SK-N-SH (cell line): ENCODE data around the gene UBE2G1.

Experiments used
- CHD2 ChIP-seq: fragments of 150-350 bp; IDR thresholded peaks from 2 replicates; pipeline ENCODE4 v1.6.1; 2018; ENCODE audit warnings: low read length; ENCODE audit not compliant: partially characterized antibody
- ELF1 ChIP-seq: IDR thresholded peaks from 2 replicates; pipeline ENCODE4 v1.4.0; 2012
- EZH2phosphoT487 ChIP-seq: fragments of 200-600 bp; sonication (generic); IDR thresholded peaks from 2 replicates; pipeline ENCODE4 v1.6.1; 2017; ENCODE audit warnings: low read depth, mixed run types, mild to moderate bottlenecking, antibody characterized with exemption, moderate library complexity, borderline replicate concordance
- FOSL2 ChIP-seq: IDR thresholded peaks from 2 replicates; pipeline ENCODE4 v1.4.0; 2012; ENCODE audit warnings: low read depth, mild to moderate bottlenecking, moderate library complexity, borderline replicate concordance
- FOXJ3 ChIP-seq: sonication (generic); formaldehyde crosslinking; IDR thresholded peaks from 2 replicates; pipeline ENCODE4 v1.5.1; 2020; ENCODE audit warnings: mild to moderate bottlenecking, missing genetic modification reagents
- GATA2 ChIP-seq: sonication (generic); formaldehyde crosslinking; IDR thresholded peaks from 2 replicates; pipeline ENCODE4 v1.5.0; 2020; ENCODE audit warnings: mild to moderate bottlenecking, missing genetic modification reagents
- NFIC ChIP-seq: IDR thresholded peaks from 2 replicates; pipeline ENCODE4 v1.4.0; 2012; ENCODE audit warnings: borderline replicate concordance
- POLR2AphosphoS5 ChIP-seq: IDR thresholded peaks from 2 replicates; pipeline ENCODE4 v1.6.1; 2012; ENCODE audit warnings: low read depth, low read length
- RAD21 ChIP-seq: IDR thresholded peaks from 2 replicates; pipeline ENCODE4 v1.6.1; 2012; ENCODE audit warnings: mild to moderate bottlenecking, low read length
- RCOR1 ChIP-seq: fragments of 150-350 bp; IDR thresholded peaks from 2 replicates; pipeline ENCODE4 v1.6.1; 2017; ENCODE audit warnings: antibody characterized with exemption, low read length
- RFX5 ChIP-seq: IDR thresholded peaks from 2 replicates; pipeline ENCODE4 v1.6.1; 2012; ENCODE audit warnings: mild to moderate bottlenecking, improper control_type of control experiment, low read length
- TAF1 ChIP-seq: IDR thresholded peaks from 2 replicates; pipeline ENCODE4 v1.6.1; 2012; ENCODE audit warnings: low read depth, mild to moderate bottlenecking, low read length, moderate library complexity, borderline replicate concordance
- ZBTB33 ChIP-seq: IDR thresholded peaks from 2 replicates; pipeline ENCODE4 v1.4.0; 2012; ENCODE audit warnings: low read depth, borderline replicate concordance
- TF ChIP-seq, protein P1 (sequence below): fragments of 200-600 bp; sonication (generic); IDR thresholded peaks from 2 replicates; pipeline ENCODE4 v1.6.1; 2017; ENCODE audit warnings: antibody characterized with exemption, mild to moderate bottlenecking, moderate library complexity

DNA sequence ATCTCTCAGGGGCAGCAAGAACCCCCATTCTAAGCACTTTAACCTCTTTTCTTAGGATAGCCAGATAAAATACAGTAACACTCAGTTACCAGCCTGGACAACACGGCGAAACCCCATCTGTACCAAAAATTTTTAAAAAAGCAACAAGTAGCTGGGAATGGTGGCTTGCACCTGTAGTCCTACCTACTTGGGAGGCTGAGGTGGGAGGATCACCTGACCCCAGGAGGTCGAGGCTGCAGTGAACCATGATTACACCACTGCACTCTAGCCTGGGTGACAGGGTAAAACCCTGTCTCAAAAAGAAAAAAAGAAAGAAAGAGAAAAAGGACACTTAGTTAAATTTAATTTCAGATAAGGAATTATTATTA is 28.6 kb upstream of the UBE2G1 start:
- TF ChIP-seq EZH2phosphoT487, result no peak
- TF ChIP-seq NFIC, result no peak
- no peak for TF ChIP-seq TAF1
- TF ChIP-seq, protein P1, sequence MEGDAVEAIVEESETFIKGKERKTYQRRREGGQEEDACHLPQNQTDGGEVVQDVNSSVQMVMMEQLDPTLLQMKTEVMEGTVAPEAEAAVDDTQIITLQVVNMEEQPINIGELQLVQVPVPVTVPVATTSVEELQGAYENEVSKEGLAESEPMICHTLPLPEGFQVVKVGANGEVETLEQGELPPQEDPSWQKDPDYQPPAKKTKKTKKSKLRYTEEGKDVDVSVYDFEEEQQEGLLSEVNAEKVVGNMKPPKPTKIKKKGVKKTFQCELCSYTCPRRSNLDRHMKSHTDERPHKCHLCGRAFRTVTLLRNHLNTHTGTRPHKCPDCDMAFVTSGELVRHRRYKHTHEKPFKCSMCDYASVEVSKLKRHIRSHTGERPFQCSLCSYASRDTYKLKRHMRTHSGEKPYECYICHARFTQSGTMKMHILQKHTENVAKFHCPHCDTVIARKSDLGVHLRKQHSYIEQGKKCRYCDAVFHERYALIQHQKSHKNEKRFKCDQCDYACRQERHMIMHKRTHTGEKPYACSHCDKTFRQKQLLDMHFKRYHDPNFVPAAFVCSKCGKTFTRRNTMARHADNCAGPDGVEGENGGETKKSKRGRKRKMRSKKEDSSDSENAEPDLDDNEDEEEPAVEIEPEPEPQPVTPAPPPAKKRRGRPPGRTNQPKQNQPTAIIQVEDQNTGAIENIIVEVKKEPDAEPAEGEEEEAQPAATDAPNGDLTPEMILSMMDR, result no peak
- TF ChIP-seq ZBTB33, result no peak
- TF ChIP-seq GATA2 (CRISPR knock-in tag), result no peak
- TF ChIP-seq RFX5, result no peak
- TF ChIP-seq POLR2AphosphoS5, result no peak
- TF ChIP-seq RCOR1, result no peak
- TF ChIP-seq FOSL2, result no peak
- no peak for TF ChIP-seq ELF1
- no peak for TF ChIP-seq CHD2
- no peak for TF ChIP-seq FOXJ3 (CRISPR knock-in tag)
- TF ChIP-seq RAD21, result no peak
